Measurements from ENCODE around the gene MVB12A. TPM values are rescaled to one million over a fixed set of nuclear protein-coding genes. Genes with fewer than 3 reads are reported as not detected.

Gene MVB12A
- total and polyA plus RNA-seq, 2 of the 4 experiments (the other 2 are of a cell fraction): 13.8 to 43.9 TPM

- Histone ChIP-seq H2BK20ac (ENCODE audit: low read depth, low read length) (no peak overlapping the region), H3K9me1 (ENCODE audit: insufficient read depth, low read length) (peaks cover 2% of the 10 kb centered on the region; the same call in 1 of the 2 replicates), H3K4me2 (ENCODE audit: low read depth, low read length) (no peak overlapping the region), H3K9me3 (ENCODE audit: control insufficient read depth, insufficient read depth, low read length) (no peaks in the 10 kb centered on the region), H4K91ac (ENCODE audit: insufficient read depth, low read depth, low read length) (no peak overlapping the region), H3K27me3 (ENCODE audit: control insufficient read depth, insufficient read depth, low read length) (no peaks in the 10 kb centered on the region), H3K9ac (ENCODE audit: low read depth, low read length) (no peak overlapping the region), H2BK5ac (ENCODE audit: low read depth, low read length, poor library complexity, severe bottlenecking) (no peak overlapping the region), H3K4ac (ENCODE audit: low read depth, low read length) (no peak overlapping the region), H3K27ac (ENCODE audit: insufficient read depth, low read length) (no peak overlapping the region), H3K4me1 (ENCODE audit: control insufficient read depth, insufficient read depth, low read length) (no peaks in the 10 kb centered on the region), H2AK5ac (ENCODE audit: low read depth, low read length) (no peak overlapping the region), H3K4me3 (ENCODE audit: insufficient read depth, low read depth, low read length) (no peak overlapping the region), H3K14ac (replicated peaks; ENCODE audit: low read depth, low read length) (no peak overlapping the region), H2BK120ac (ENCODE audit: low read depth, low read length) (no peak overlapping the region), H2BK15ac (ENCODE audit: low read depth, low read length) (no peak overlapping the region), H4K5ac (ENCODE audit: low read depth, low read length) (no peak overlapping the region), H2AFZ (replicated peaks; ENCODE audit: low read length, poor library complexity) (peak overlapping the region; percentile 70), H3K23ac (ENCODE audit: low read depth, low read length) (no peak overlapping the region), H3K56ac (ENCODE audit: extremely low read depth, insufficient read depth, low read length) (no peak overlapping the region), H4K8ac (ENCODE audit: low read depth in 2 of 2, low read length in 2 of 2) (no peak overlapping the region), H3K18ac (ENCODE audit: low read depth, low read length) (no peak overlapping the region), H3K79me1 (ENCODE audit: low read depth in 1 of 2, low read length in 2 of 2) (no peaks in the 10 kb centered on the region), H4K20me1 (ENCODE audit: insufficient read depth, low read length) (no peaks in the 10 kb centered on the region), H3K36me3 (ENCODE audit: control insufficient read depth, insufficient read depth, low read length) (no peaks in the 10 kb centered on the region), H2AK9ac (replicated peaks; ENCODE audit: low read depth, low read length, poor library complexity) (no peak overlapping the region)
- TF ChIP-seq CTCF (conservative IDR thresholded peaks at IDR 0.05; ENCODE audit: low read depth, low read length): no peak
- no peak for TF ChIP-seq SMC3 (IDR thresholded peaks at IDR 0.05; ENCODE audit: low read depth, low read length)
- no peak for TF ChIP-seq FOS (IDR thresholded peaks at IDR 0.05; ENCODE audit: low read depth, low read length)
- TF ChIP-seq USF2 (IDR thresholded peaks at IDR 0.05; ENCODE audit: low read depth, low read length): no peak
- TF ChIP-seq NFE2L2 (IDR thresholded peaks at IDR 0.05; ENCODE audit: low read depth, low read length): no peak
- no peak for TF ChIP-seq BHLHE40 (IDR thresholded peaks at IDR 0.05; ENCODE audit: low read depth, low read length)
- ATAC-seq (ENCODE audit: low read depth) (peak; percentile 60), DNase-seq (no peak)
- WGBS, 2 experiments (ENCODE audit: extremely low coverage in 2 of 2, insufficient read length in 1 of 2): 72% methylated on average over 6 of the region's 36 CpGs; no CpG with 5 or more reads in 1 of the 2 experiments
- BruUV-seq (replicated peaks): no TSS peak
- ChIA-PET CTCF (no interaction called here), POLR2A (ENCODE audit: unreplicated experiment) (no interaction called here)
- intact Hi-C loops (cut with micrococcal nuclease): no loop called here
- dilution Hi-C loops (cut with HindIII; ENCODE audit: low sequenced_read_pairs, unreplicated experiment): no loop called here
- in situ Hi-C loops (cut with MboI; ENCODE audit: low sequenced_read_pairs): no loop called here
Observed at GRCh38 chr19:17402982-17403855, 16.6 kb upstream of the MVB12A start.
